Measurements from ENCODE around the gene ZCCHC7. TPM values are rescaled to one million over a fixed set of nuclear protein-coding genes. Genes with fewer than 3 reads are reported as not detected.
"Not testable (repeated sequence)": the region's sequence is repeated elsewhere in the genome, so short reads cannot be mapped to it uniquely, and the experiment has no call there.

ZCCHC7 gene
- total RNA-seq, 1 donor from 2014 or later: 22.1 TPM

GRCh38 chr9:37157726-37158377 is 37.5 kb downstream of the ZCCHC7 start:
- H3K9me3 Mint-ChIP-seq: no peaks in the 10 kb centered on the region
- no peak for DNase-seq (ENCODE audit: low spot score)
- H3K4me3 Mint-ChIP-seq: no peak overlapping the region
- H3K27me3 Mint-ChIP-seq (ENCODE audit: insufficient read depth): no peaks in the 10 kb centered on the region
- H3K36me3 Mint-ChIP-seq (ENCODE audit: low read depth): peaks cover 38% of the 10 kb centered on the region
- peak overlapping the region; percentile 21 for H3K27ac Mint-ChIP-seq
- intact Hi-C loops (cut with micrococcal nuclease): no loop called here
- H3K4me1 Mint-ChIP-seq (ENCODE audit: low read depth): peaks cover 15% of the 10 kb centered on the region

DNA sequence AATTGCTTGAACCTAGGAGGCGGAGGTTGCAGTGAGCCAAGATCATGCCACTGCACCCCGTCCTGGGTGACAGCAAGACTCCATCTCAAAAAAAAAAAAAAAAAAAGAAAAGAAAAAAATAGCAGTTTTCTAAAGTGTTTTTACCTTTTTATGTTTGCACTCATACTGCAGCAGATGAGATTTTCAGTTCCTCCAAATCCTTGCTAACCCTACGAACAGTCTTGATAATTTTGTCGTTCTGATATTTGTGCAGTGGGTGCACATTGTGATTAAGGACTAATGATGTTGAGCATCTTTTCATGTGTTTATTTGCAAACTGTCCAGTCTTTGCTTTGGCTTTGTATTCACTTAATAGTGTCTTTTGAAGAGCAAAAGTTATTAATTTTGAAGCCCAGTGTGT is 42.9 kb downstream of the ZCCHC7 start:
- Mint-ChIP-seq H3K4me3 (no peak overlapping the region), H3K36me3 (ENCODE audit: low read depth) (peaks cover 38% of the 10 kb centered on the region), H3K4me1 (ENCODE audit: low read depth) (peaks cover under 1% of the 10 kb centered on the region), H3K27ac (no peak overlapping the region), H3K9me3 (no peaks in the 10 kb centered on the region), H3K27me3 (ENCODE audit: insufficient read depth) (no peaks in the 10 kb centered on the region)
- intact Hi-C loops (cut with micrococcal nuclease): no loop called here
- no peak for DNase-seq (ENCODE audit: low spot score)

GRCh38 chr9:37164335-37164734 is 44.0 kb downstream of the ZCCHC7 start:
- intact Hi-C loops (cut with micrococcal nuclease); H3K4me1 Mint-ChIP-seq (ENCODE audit: low read depth); DNase-seq (ENCODE audit: low spot score); H3K27me3 Mint-ChIP-seq (ENCODE audit: insufficient read depth); H3K27ac Mint-ChIP-seq; H3K9me3 Mint-ChIP-seq; H3K4me3 Mint-ChIP-seq: not testable (repeated sequence)
- H3K36me3 Mint-ChIP-seq (ENCODE audit: low read depth): peaks cover 41% of the 10 kb centered on the region

GRCh38 chr9:37165644-37166043 is 45.3 kb downstream of the ZCCHC7 start:
- Mint-ChIP-seq H3K27me3 (ENCODE audit: insufficient read depth) (no peaks in the 10 kb centered on the region), H3K9me3 (no peaks in the 10 kb centered on the region), H3K4me1 (ENCODE audit: low read depth) (no peaks in the 10 kb centered on the region), H3K4me3 (no peak overlapping the region), H3K27ac (no peak overlapping the region), H3K36me3 (ENCODE audit: low read depth) (peaks cover 41% of the 10 kb centered on the region)
- no peak for DNase-seq (ENCODE audit: low spot score)
- intact Hi-C loops (cut with micrococcal nuclease): no loop called here

DNA sequence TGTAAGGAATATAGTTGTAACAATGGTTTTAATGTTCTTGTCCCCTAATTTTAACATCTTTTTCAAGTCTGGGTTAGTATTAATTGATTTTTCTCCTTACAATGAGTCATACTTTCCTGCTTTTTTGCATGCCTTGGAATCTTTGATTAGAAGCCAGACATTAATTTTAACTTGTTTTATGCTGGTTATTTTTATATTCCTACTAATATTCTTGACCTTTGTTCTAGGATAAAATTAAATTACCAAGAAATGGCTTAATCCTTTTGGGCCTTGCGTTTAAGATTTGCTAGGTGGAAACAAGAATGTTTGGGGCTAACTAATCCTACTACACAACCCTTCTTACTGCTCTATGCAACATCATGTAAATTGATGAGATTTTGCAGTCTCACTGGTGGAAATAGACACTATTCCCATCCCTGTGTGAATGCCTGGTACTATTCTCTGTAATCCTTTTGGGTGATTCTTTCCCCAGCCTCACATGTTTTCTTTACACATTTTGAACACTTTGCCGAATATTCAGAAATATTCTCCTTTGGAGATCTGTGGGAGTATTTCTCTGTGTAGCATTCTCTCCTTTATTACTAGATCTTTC is 47.2 kb downstream of the ZCCHC7 start:
- Mint-ChIP-seq H3K27me3 (ENCODE audit: insufficient read depth) (no peaks in the 10 kb centered on the region), H3K4me1 (ENCODE audit: low read depth) (no peaks in the 10 kb centered on the region), H3K9me3 (no peaks in the 10 kb centered on the region), H3K27ac (no peak overlapping the region), H3K36me3 (ENCODE audit: low read depth) (peaks cover 41% of the 10 kb centered on the region), H3K4me3 (no peak overlapping the region)
- no peak for DNase-seq (ENCODE audit: low spot score)
- intact Hi-C loops (cut with micrococcal nuclease): no loop called here

DNA sequence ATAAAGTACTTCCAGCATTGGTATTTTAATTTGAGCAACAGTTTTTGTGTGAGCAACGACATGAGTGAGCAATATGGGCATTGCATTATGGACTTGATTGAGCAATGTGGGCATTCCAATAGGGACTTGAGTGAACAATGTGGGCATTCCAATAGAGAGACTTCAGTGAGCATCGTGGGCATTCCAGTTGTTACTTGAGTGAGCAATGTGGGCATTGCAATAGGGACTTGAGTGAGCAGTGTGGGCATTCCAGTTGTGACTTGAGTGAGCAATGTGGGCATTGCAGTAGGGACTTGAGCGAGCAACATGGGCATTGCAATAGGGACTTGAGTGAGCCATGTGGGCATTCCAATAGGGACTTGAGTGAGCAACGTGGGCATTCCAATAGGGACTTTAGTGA is 52.2 kb downstream of the ZCCHC7 start:
- intact Hi-C loops (cut with micrococcal nuclease): no loop called here
- peaks cover 30% of the 10 kb centered on the region for H3K36me3 Mint-ChIP-seq (ENCODE audit: low read depth)
- H3K9me3 Mint-ChIP-seq: no peaks in the 10 kb centered on the region
- H3K4me3 Mint-ChIP-seq: no peak overlapping the region
- H3K4me1 Mint-ChIP-seq (ENCODE audit: low read depth): no peaks in the 10 kb centered on the region
- H3K27me3 Mint-ChIP-seq (ENCODE audit: insufficient read depth): no peaks in the 10 kb centered on the region
- DNase-seq (ENCODE audit: low spot score): no peak
- no peak overlapping the region for H3K27ac Mint-ChIP-seq

DNA sequence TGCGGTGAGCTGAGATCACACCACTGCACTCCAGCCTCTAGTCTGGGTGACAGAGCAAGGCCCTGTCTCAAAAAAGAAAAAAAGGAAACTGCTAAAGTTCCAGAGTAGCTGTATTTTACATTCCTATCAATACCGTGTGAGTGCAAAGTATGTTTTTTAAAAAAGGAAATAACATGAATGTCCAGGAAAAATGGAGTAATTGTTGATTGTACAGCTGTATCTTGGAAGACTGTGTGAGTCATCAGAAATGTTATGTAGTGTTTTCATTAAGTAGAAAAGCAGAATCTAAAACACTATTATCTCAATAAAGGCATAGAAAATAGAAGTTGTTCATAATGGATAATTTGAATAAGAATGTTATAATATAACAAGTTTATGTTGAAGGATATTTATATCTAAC is 53.9 kb downstream of the ZCCHC7 start:
- no peaks in the 10 kb centered on the region for H3K27me3 Mint-ChIP-seq (ENCODE audit: insufficient read depth)
- no peak overlapping the region for H3K27ac Mint-ChIP-seq
- no peak overlapping the region for H3K4me3 Mint-ChIP-seq

GRCh38 chr9:37178742-37179141 is 58.4 kb downstream of the ZCCHC7 start:
- intact Hi-C loops (cut with micrococcal nuclease): no loop called here
- H3K27ac Mint-ChIP-seq: no peak overlapping the region
- H3K4me3 Mint-ChIP-seq: no peak overlapping the region
- H3K27me3 Mint-ChIP-seq (ENCODE audit: insufficient read depth): no peaks in the 10 kb centered on the region
- H3K36me3 Mint-ChIP-seq (ENCODE audit: low read depth): peaks cover 9% of the 10 kb centered on the region
- H3K4me1 Mint-ChIP-seq (ENCODE audit: low read depth): peaks cover 5% of the 10 kb centered on the region
- no peak for DNase-seq (ENCODE audit: low spot score)
- H3K9me3 Mint-ChIP-seq: peaks cover 7% of the 10 kb centered on the region

More for the DNA sequence above, 53.9 kb downstream of the ZCCHC7 start:
- Mint-ChIP-seq H3K36me3 (ENCODE audit: low read depth) (peaks cover 21% of the 10 kb centered on the region), H3K9me3 (no peaks in the 10 kb centered on the region), H3K4me1 (ENCODE audit: low read depth) (no peaks in the 10 kb centered on the region)
- intact Hi-C loops (cut with micrococcal nuclease): no loop called here
- DNase-seq (ENCODE audit: low spot score): no peak

GRCh38 chr9:37179576-37179975 is 59.2 kb downstream of the ZCCHC7 start:
- intact Hi-C loops (cut with micrococcal nuclease): no loop called here
- Mint-ChIP-seq H3K27me3 (ENCODE audit: insufficient read depth) (no peaks in the 10 kb centered on the region), H3K4me1 (ENCODE audit: low read depth) (peaks cover 5% of the 10 kb centered on the region), H3K4me3 (no peak overlapping the region), H3K36me3 (ENCODE audit: low read depth) (peaks cover 11% of the 10 kb centered on the region), H3K9me3 (peaks cover 7% of the 10 kb centered on the region), H3K27ac (no peak overlapping the region)
- DNase-seq (ENCODE audit: low spot score): no peak

DNA sequence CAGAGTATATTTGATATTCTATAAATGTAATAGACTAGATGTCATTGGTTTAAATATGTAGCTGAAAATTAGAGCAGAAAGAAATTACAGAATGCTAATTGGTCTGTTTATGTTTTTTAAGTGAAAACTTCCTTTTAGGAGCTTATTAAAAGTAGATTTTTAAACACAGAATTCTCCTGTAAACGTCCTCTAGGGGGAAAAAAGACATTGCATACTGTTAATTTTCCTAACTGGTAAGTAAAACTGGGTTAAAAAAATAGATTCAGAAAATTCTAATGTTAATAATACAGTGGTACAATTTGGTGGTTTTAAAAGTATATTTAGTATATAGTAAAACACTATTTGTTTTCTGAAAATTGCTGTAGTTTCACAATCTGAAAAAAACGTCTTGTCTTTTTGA is 59.8 kb downstream of the ZCCHC7 start:
- Mint-ChIP-seq H3K27me3 (ENCODE audit: insufficient read depth) (no peaks in the 10 kb centered on the region), H3K4me1 (ENCODE audit: low read depth) (peaks cover 5% of the 10 kb centered on the region), H3K36me3 (ENCODE audit: low read depth) (peaks cover 11% of the 10 kb centered on the region), H3K9me3 (peaks cover 7% of the 10 kb centered on the region), H3K27ac (no peak overlapping the region), H3K4me3 (no peak overlapping the region)
- DNase-seq (ENCODE audit: low spot score): no peak
- intact Hi-C loops (cut with micrococcal nuclease): no loop called here

DNA sequence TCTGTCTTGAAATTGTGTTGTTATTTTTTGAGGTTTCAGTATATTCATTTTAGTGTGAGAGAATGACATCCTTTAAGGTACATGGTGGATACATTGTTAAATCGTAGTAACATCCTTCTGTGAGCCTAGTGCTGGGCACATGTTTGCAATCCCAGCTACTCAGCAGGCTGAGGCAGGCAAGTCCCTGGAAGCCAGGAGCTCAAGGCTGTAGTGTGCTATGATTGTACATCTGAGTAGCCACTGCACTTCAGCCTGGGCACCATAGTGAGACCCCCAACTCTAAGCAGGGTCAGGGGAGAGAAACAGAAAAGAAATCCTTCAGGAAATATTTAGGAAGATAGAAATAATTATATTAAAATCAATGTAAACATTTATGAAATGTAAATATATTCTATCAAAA is 62.3 kb downstream of the ZCCHC7 start:
- Mint-ChIP-seq H3K9me3 (peaks cover 9% of the 10 kb centered on the region), H3K27ac (no peak overlapping the region), H3K4me3 (no peak overlapping the region), H3K36me3 (ENCODE audit: low read depth) (peaks cover 20% of the 10 kb centered on the region), H3K27me3 (ENCODE audit: insufficient read depth) (no peaks in the 10 kb centered on the region), H3K4me1 (ENCODE audit: low read depth) (peaks cover 15% of the 10 kb centered on the region)
- intact Hi-C loops (cut with micrococcal nuclease): no loop called here
- no peak for DNase-seq (ENCODE audit: low spot score)

DNA sequence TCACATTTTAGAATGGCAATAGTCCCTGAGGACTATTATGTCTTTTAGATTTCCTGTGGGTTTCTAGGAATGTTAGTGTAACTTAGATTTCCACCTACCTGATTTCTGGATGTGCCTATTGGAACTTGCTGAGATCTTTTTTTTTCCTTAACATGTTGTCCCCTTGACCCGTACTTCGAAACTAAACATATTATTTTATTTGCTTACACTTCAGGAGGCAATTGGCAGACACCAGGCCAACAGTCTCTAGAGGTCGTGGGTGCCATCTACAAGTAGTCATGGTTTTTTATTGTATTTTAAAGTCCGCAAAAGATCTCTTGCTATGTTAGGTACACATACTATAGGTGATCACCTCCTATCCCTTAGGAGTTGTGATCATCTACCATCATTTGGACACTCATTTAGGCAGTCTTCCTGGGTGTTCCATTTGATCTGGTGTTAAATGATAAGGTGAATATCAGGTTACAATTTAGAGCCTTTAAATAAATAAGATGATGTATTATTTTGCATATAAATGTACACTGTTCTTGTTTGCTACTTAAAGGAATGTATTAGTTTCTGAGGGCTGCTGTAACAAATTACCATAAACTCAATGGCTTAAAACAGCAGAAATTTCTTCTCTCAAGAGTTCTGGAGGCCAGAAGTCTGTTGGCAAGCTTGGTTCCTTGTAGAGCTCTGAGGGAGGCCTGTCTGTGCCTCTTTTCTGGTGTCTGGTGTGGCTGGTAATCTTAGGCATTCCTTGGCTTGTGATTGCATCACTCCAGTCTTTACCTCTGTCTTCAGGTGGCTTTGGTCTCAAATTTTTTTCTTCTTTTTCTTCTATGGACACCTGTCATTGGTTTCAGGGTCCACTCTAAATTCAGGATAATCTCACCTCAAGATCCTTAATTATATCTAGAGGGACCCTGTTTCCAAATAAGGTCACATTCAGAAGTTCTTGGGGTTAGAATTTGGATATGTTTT is 64.8 kb downstream of the ZCCHC7 start:
- Mint-ChIP-seq H3K27ac (no peak overlapping the region), H3K9me3 (peaks cover 9% of the 10 kb centered on the region), H3K36me3 (ENCODE audit: low read depth) (peaks cover 33% of the 10 kb centered on the region)

DNA sequence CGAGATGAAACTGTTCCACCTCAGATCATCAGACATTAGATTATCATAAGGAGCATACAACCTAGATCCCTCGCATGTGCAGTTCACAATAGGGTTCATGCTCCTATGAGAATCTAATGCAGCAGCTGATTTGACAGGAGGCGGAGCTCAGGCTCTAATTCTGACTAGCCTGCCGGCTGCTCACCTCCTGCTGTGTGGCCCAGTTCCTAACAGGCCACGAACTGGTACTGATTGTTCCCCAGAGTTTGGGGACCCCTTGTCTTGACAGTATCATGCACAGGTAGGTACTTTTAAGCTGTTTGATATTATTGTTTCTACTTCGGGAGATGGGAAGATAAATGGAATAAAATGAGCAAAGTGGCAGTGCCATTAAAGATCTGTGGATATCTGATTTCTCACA is 66.9 kb downstream of the ZCCHC7 start:
- H3K36me3 Mint-ChIP-seq (ENCODE audit: low read depth): peaks cover 32% of the 10 kb centered on the region
- DNase-seq (ENCODE audit: low spot score): no peak
- H3K4me3 Mint-ChIP-seq: peak overlapping the region; percentile 79
- H3K9me3 Mint-ChIP-seq: peaks cover 2% of the 10 kb centered on the region
- peaks cover 24% of the 10 kb centered on the region for H3K4me1 Mint-ChIP-seq (ENCODE audit: low read depth)
- intact Hi-C loops (cut with micrococcal nuclease): loop anchor here (2.0 to 5.0 kb wide), 3 partner anchors 14 to 115 kb away; no protein-coding TSS in a partner anchor
- H3K27ac Mint-ChIP-seq: peak overlapping the region; percentile 90
- H3K27me3 Mint-ChIP-seq (ENCODE audit: insufficient read depth): no peaks in the 10 kb centered on the region

More for the DNA sequence above, 64.8 kb downstream of the ZCCHC7 start:
- Mint-ChIP-seq H3K4me1 (ENCODE audit: low read depth) (peaks cover 29% of the 10 kb centered on the region), H3K4me3 (no peak overlapping the region), H3K27me3 (ENCODE audit: insufficient read depth) (no peaks in the 10 kb centered on the region)
- no peak for DNase-seq (ENCODE audit: low spot score)
- intact Hi-C loops (cut with micrococcal nuclease): loop anchor here (5.0 kb wide), 2 partner anchors 38 to 117 kb away; no protein-coding TSS in a partner anchor

Data from activated T-helper 1 cell treated with anti-CD3 and anti-CD28 coated beads, Interleukin-12 subunit alpha, Interleukin-12 subunit beta, Interleukin-2, Interleukin-4 antibody, amounts not matched to agents 30 ng/mL and 10 ng/mL and 1 ng/mL, durations not matched to agents 14 hours and 24 hours and 36 hours (primary cell).